ENCODE results near the gene DAAM1. TPM values are rescaled to one million over a fixed set of nuclear protein-coding genes. Genes with fewer than 3 reads are reported as not detected.
A peak's percentile ranks its signal among the peaks of the same experiment; 100 is the strongest.

Gene DAAM1
- total RNA-seq, 3 donors from 2014 or later, result 50.1 to 95.9 (median 64.2) TPM

- Histone ChIP-seq H3K27ac (no peak overlapping the region), H3K27me3 (no peaks in the 10 kb centered on the region), H3K4me1 (peaks cover 0 to 4% of the 10 kb centered on the region in 2 donors), H3K36me3 (no peaks in the 10 kb centered on the region), H3K4me3 (no peak overlapping the region), H3K9me3 (no peaks in the 10 kb centered on the region)
- no peak for DNase-seq (ENCODE audit: low spot score in 2 of 2)
- intact Hi-C loops (cut with DNase I; ENCODE audit: low total_unique reads), result no loop called here
- TF ChIP-seq, protein P1, sequence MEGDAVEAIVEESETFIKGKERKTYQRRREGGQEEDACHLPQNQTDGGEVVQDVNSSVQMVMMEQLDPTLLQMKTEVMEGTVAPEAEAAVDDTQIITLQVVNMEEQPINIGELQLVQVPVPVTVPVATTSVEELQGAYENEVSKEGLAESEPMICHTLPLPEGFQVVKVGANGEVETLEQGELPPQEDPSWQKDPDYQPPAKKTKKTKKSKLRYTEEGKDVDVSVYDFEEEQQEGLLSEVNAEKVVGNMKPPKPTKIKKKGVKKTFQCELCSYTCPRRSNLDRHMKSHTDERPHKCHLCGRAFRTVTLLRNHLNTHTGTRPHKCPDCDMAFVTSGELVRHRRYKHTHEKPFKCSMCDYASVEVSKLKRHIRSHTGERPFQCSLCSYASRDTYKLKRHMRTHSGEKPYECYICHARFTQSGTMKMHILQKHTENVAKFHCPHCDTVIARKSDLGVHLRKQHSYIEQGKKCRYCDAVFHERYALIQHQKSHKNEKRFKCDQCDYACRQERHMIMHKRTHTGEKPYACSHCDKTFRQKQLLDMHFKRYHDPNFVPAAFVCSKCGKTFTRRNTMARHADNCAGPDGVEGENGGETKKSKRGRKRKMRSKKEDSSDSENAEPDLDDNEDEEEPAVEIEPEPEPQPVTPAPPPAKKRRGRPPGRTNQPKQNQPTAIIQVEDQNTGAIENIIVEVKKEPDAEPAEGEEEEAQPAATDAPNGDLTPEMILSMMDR (IDR thresholded peaks at IDR 0.05), result no peak
- no peak for TF ChIP-seq POLR2AphosphoS5 (IDR thresholded peaks at IDR 0.05)
- no peak for TF ChIP-seq POLR2A (IDR thresholded peaks at IDR 0.05)
Observed at GRCh38 chr14:59185676-59186075, 2.8 kb upstream of the DAAM1 start.

DNA sequence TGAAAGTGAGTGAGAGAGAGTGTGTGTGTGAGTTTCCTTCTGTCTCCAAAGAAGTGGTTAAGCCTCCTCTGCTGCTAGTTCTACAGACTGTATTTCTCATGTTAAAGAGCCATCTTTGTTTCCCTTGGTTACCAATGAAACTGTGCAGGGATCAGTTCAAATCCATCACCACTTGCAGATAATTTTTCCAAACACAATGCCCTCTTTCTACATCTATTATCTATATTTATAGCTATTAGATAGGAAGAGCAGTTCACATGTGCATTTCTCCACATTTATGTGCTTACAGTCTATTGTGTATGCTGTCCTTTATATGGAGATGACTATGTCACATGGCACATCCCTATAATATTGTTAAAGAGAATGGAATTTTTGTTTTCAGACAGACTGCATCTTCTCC, 2.2 kb upstream of the DAAM1 start:
- H3K27ac ChIP-seq, result no peak overlapping the region
- H3K9me3 ChIP-seq, result no peaks in the 10 kb centered on the region
- no peak for DNase-seq (ENCODE audit: low spot score in 2 of 2)
- H3K27me3 ChIP-seq, result no peaks in the 10 kb centered on the region
- intact Hi-C loops (cut with DNase I; ENCODE audit: low total_unique reads), result no loop called here
- no peak for TF ChIP-seq POLR2A (IDR thresholded peaks at IDR 0.05)
- TF ChIP-seq, protein P1 (IDR thresholded peaks at IDR 0.05), result no peak
- TF ChIP-seq POLR2AphosphoS5 (IDR thresholded peaks at IDR 0.05), result no peak
- no peak overlapping the region for H3K4me3 ChIP-seq
- H3K36me3 ChIP-seq, result no peaks in the 10 kb centered on the region
- H3K4me1 ChIP-seq, result peaks cover 0 to 4% of the 10 kb centered on the region in 2 donors

GRCh38 chr14:59187118-59187517, 1.3 kb upstream of the DAAM1 start:
- no peak for DNase-seq (ENCODE audit: low spot score in 2 of 2)
- intact Hi-C loops (cut with DNase I; ENCODE audit: low total_unique reads), result no loop called here
- Histone ChIP-seq H3K4me3 (peak overlapping the region in 1 of 3 donors; percentile 82), H3K36me3 (no peaks in the 10 kb centered on the region), H3K27me3 (no peaks in the 10 kb centered on the region), H3K9me3 (no peaks in the 10 kb centered on the region), H3K4me1 (peaks cover 0 to 4% of the 10 kb centered on the region in 2 donors), H3K27ac (no peak overlapping the region)
- TF ChIP-seq POLR2A (IDR thresholded peaks at IDR 0.05), result no peak
- TF ChIP-seq POLR2AphosphoS5 (IDR thresholded peaks at IDR 0.05), result no peak
- TF ChIP-seq, protein P1 (IDR thresholded peaks at IDR 0.05), result no peak

DNA sequence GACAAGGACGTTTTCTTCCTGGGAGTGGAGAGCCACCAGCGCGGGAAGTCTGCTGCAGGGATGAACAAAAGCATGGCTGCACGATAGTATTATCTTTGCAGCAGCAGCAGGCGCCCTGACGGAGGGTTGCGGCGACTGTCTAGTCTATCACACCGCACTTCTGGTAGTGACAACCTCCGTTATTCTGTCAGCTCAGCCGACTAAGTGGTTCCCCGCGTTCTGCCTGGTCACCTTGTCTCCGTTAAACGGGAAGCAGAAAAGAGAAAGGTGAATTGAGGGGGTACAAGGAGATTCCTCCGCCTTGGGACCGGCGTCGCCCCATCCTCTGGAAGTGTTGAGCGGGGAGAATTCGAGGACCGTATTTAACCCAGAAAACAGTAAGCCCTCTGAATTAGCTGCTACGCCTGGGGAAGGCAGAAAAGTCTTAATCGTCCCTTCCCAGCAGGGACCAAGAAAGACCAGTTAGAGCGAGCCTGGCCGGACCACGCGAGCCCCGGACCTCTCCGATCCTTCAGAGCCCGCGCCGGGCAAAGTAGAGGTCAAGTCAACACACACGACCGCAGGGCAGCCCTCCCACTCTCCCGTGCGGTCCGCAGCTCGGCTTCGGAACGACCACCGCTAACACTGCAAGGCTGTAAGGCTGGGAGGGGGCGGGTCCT, 536 bp upstream of the DAAM1 start:
- peak overlapping the region; percentile 80 to 92 (median 82) for H3K4me3 ChIP-seq
- H3K27me3 ChIP-seq, result no peaks in the 10 kb centered on the region
- TF ChIP-seq POLR2A (IDR thresholded peaks at IDR 0.05) (no peak), POLR2AphosphoS5 (IDR thresholded peaks at IDR 0.05) (no peak)
- TF ChIP-seq, protein P1 (IDR thresholded peaks at IDR 0.05), result no peak
- no peaks in the 10 kb centered on the region for H3K9me3 ChIP-seq
- intact Hi-C loops (cut with DNase I; ENCODE audit: low total_unique reads), result no loop called here
- peaks cover 0 to 4% of the 10 kb centered on the region in 2 donors for H3K4me1 ChIP-seq
- peak in 1 of 2 donors; percentile 34 for DNase-seq (ENCODE audit: low spot score in 2 of 2)
- peak overlapping the region; percentile 98 to 99 for H3K27ac ChIP-seq
- H3K36me3 ChIP-seq, result no peaks in the 10 kb centered on the region

DNA sequence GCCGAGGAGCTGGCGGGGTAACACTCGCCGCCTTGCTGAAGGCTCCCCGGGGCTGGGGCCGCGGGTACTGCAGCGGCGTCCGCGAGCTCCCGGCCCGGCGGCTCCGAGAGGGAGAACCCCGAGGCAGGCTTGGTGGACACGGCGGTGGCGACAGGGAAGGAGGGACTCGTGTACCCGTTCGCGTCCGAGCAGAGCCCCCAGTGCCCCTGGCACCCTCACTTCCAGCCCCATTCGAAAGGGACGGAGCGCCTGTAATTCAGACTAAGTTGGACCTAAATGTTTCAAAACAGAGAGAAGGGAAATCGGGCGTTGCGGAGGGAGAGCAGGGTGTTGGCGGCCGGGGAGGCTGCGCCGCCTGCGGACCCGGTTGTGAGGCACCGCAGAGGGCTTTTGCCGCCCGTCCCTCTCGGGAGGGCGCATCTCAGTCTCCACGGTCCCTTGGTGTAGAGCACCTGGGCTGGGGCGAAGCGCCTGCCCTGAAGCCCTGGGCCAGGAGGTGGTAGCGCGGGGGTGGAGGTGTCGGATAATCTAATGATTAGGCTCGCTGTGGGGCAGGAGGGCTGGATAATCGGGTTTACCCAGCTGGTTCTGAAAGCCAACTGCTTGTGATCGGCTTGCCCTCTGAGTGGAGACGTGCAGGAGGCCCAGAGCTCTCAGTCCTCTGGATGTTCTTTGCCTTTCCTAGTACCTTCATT, 771 bp downstream of the DAAM1 start:
- Histone ChIP-seq H3K36me3 (no peaks in the 10 kb centered on the region), H3K27me3 (no peaks in the 10 kb centered on the region), H3K27ac (peak overlapping the region; percentile 98 to 99), H3K4me1 (peaks cover 0 to 4% of the 10 kb centered on the region in 2 donors), H3K9me3 (no peaks in the 10 kb centered on the region), H3K4me3 (peak overlapping the region; percentile 80 to 92 (median 82))
- intact Hi-C loops (cut with DNase I; ENCODE audit: low total_unique reads), result no loop called here
- TF ChIP-seq POLR2A (IDR thresholded peaks at IDR 0.05) (no peak), POLR2AphosphoS5 (IDR thresholded peaks at IDR 0.05) (no peak)
- TF ChIP-seq, protein P1 (IDR thresholded peaks at IDR 0.05), result no peak
- DNase-seq (ENCODE audit: low spot score in 2 of 2), result peak; percentile 34 to 52

All from breast epithelium (tissue), 4 donors.